ENCODE measurements around the gene FAM151B. TPM values are rescaled to one million over a fixed set of nuclear protein-coding genes. Genes with fewer than 3 reads are reported as not detected.
A peak's percentile ranks its signal among the peaks of the same experiment; 100 is the strongest.
"Not testable (repeated sequence)": the region's sequence is repeated elsewhere in the genome, so short reads cannot be mapped to it uniquely, and the experiment has no call there.

The FAM151B gene
- total RNA-seq, 2 donors from 2014 or later, result 0.12 TPM; not detected in 1

GRCh38 chr5:80482578-80482977, 5.3 kb upstream of the FAM151B start:
- ATAC-seq (no peak), DNase-seq (ENCODE audit: low spot score) (no peak)
- Mint-ChIP-seq H3K4me1 (ENCODE audit: low read depth in 2 of 2) (peaks cover 4 to 7% of the 10 kb centered on the region in 2 donors), H3K27ac (no peak overlapping the region), H3K27me3 (peaks cover 8 to 18% of the 10 kb centered on the region in 2 donors), H3K36me3 (peaks cover 25% of the 10 kb centered on the region), H3K4me3 (no peak overlapping the region), H3K9me3 (peaks cover 8% of the 10 kb centered on the region)

DNA sequence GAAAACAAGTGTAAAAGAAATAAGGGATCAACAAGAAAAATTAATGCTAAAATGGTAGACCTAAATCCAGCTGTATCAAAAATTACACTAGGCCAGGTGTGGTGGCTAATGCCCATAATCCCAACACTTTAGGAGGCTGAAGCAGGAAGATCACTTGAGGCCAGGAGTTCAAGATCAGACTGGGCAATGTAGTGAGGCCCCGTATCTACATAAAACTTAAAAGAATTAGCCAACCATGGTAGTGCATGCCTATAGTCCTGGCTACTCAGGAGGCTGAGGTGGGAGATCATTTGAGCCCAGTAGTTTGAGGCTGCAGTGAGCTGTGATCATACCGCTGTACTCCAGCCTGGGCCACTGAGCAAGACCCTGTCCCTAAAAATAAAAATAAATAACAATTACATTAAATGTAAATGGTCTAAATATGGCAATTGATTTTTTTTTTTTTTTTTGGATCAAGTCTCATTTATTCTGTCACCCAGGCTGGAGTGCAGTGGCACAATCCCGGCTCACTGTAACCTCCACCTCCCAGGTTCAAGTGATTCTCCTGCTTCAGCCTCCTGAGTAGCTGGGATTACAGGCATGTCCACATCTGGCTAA, 4.2 kb upstream of the FAM151B start:
- Mint-ChIP-seq H3K9me3 (peaks cover 8% of the 10 kb centered on the region), H3K36me3 (peaks cover 25% of the 10 kb centered on the region), H3K4me1 (ENCODE audit: low read depth in 2 of 2) (peaks cover 7 to 10% of the 10 kb centered on the region in 2 donors)

GRCh38 chr5:80487444-80487828, 464 bp upstream of the FAM151B start:
- Mint-ChIP-seq H3K9me3 (peaks cover 4% of the 10 kb centered on the region), H3K4me1 (ENCODE audit: low read depth in 2 of 2) (peaks cover 7 to 10% of the 10 kb centered on the region in 2 donors)
- no peak for ATAC-seq

More for the DNA sequence above, 4.2 kb upstream of the FAM151B start:
- Mint-ChIP-seq H3K4me3 (no peak overlapping the region), H3K27ac (no peak overlapping the region), H3K27me3 (peaks cover 8 to 18% of the 10 kb centered on the region in 2 donors)
- DNase-seq (ENCODE audit: low spot score) (no peak), ATAC-seq (no peak)

GRCh38 chr5:80491296-80491695, 3.4 kb downstream of the FAM151B start:
- H3K4me3 Mint-ChIP-seq, result no peak overlapping the region
- H3K9me3 Mint-ChIP-seq, result no peaks in the 10 kb centered on the region
- no peak overlapping the region for H3K27ac Mint-ChIP-seq
- peaks cover 7 to 10% of the 10 kb centered on the region in 2 donors for H3K4me1 Mint-ChIP-seq (ENCODE audit: low read depth in 2 of 2)
- H3K36me3 Mint-ChIP-seq, result peaks cover 6% of the 10 kb centered on the region
- DNase-seq (ENCODE audit: low spot score), result no peak
- ATAC-seq, result no peak
- peaks cover 27 to 29% of the 10 kb centered on the region in 2 donors for H3K27me3 Mint-ChIP-seq

More at GRCh38 chr5:80487444-80487828, 464 bp upstream of the FAM151B start:
- Mint-ChIP-seq H3K36me3 (peaks cover 14% of the 10 kb centered on the region), H3K4me3 (peak overlapping the region; percentile 70), H3K27me3 (peaks cover 24 to 34% of the 10 kb centered on the region in 2 donors), H3K27ac (no peak overlapping the region)
- no peak for DNase-seq (ENCODE audit: low spot score)

DNA sequence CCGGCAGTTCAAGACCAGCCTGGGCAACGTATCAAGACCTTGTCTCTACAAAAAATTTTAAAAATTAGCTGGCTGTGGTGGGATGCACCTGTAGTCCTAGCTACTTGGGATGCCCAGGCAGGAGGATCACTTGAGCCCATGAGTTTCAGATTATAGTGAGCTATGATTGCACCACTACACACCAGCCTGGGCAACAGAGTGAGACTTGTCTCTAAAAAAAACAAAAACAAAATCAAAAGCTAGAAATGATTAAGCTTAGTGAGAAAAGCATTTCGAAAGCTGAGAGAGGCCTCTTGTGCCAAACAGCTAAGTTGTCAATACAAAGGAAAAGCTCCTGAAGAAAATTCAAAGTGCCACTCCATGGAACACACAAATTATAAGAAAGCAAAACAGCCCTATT, 4.8 kb downstream of the FAM151B start:
- no peaks in the 10 kb centered on the region for H3K9me3 Mint-ChIP-seq
- H3K27ac Mint-ChIP-seq, result no peak overlapping the region
- DNase-seq (ENCODE audit: low spot score) (no peak), ATAC-seq (no peak)
- no peak overlapping the region for H3K4me3 Mint-ChIP-seq
- H3K4me1 Mint-ChIP-seq (ENCODE audit: low read depth in 2 of 2), result peaks cover 0 to 6% of the 10 kb centered on the region in 2 donors
- H3K36me3 Mint-ChIP-seq, result no peaks in the 10 kb centered on the region
- H3K27me3 Mint-ChIP-seq, result peaks cover 21 to 23% of the 10 kb centered on the region in 2 donors

- not testable (repeated sequence) for H3K4me3 Mint-ChIP-seq; H3K4me1 Mint-ChIP-seq (ENCODE audit: low read depth in 2 of 2)
Observed at GRCh38 chr5:80493443-80493842, 5.5 kb downstream of the FAM151B start.

GRCh38 chr5:80495891-80496290, 8.0 kb downstream of the FAM151B start:
- H3K27ac Mint-ChIP-seq, result no peak overlapping the region
- ATAC-seq, result no peak
- peaks cover 15 to 24% of the 10 kb centered on the region in 2 donors for H3K27me3 Mint-ChIP-seq
- H3K4me3 Mint-ChIP-seq, result no peak overlapping the region
- H3K36me3 Mint-ChIP-seq, result no peaks in the 10 kb centered on the region
- no peaks in the 10 kb centered on the region for H3K4me1 Mint-ChIP-seq (ENCODE audit: low read depth in 2 of 2)
- no peak for DNase-seq (ENCODE audit: low spot score)
- H3K9me3 Mint-ChIP-seq, result no peaks in the 10 kb centered on the region

More at GRCh38 chr5:80493443-80493842, 5.5 kb downstream of the FAM151B start:
- H3K27ac Mint-ChIP-seq; DNase-seq (ENCODE audit: low spot score); ATAC-seq; H3K9me3 Mint-ChIP-seq; H3K36me3 Mint-ChIP-seq: not testable (repeated sequence)
- H3K27me3 Mint-ChIP-seq, result peaks cover 22 to 25% of the 10 kb centered on the region in 2 donors

- Mint-ChIP-seq H3K4me3 (no peak overlapping the region), H3K27ac (no peak overlapping the region), H3K36me3 (no peaks in the 10 kb centered on the region), H3K4me1 (ENCODE audit: low read depth in 2 of 2) (no peaks in the 10 kb centered on the region), H3K27me3 (peaks cover 5 to 29% of the 10 kb centered on the region in 2 donors), H3K9me3 (no peaks in the 10 kb centered on the region)
- ATAC-seq (no peak), DNase-seq (ENCODE audit: low spot score) (no peak)
Observed at GRCh38 chr5:80502800-80503199, 14.9 kb downstream of the FAM151B start.

DNA sequence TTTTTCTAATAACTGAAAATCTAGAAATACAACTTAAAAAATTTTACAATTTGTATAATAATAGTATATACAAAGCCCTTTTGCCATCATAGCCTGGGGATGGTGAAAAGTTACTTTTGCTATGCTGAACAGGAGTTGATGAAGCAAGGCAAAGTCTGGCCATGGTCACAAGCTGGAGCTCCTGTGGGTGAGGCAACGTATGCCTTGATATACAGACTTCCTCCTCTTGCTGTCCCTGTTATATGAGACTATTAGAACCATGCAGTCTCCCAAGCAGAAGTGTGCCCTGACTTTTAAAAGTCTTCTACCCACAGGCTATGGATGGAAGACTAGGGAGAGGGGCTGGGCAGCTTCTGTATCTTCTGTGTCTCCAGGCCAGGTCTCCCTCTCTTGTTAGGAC, 15.7 kb downstream of the FAM151B start:
- no peak for DNase-seq (ENCODE audit: low spot score)
- no peaks in the 10 kb centered on the region for H3K36me3 Mint-ChIP-seq
- no peaks in the 10 kb centered on the region for H3K9me3 Mint-ChIP-seq
- no peak for ATAC-seq
- H3K27ac Mint-ChIP-seq, result no peak overlapping the region
- H3K27me3 Mint-ChIP-seq, result peaks cover 2 to 26% of the 10 kb centered on the region in 2 donors
- no peaks in the 10 kb centered on the region for H3K4me1 Mint-ChIP-seq (ENCODE audit: low read depth in 2 of 2)
- no peak overlapping the region for H3K4me3 Mint-ChIP-seq

- Mint-ChIP-seq H3K36me3 (no peaks in the 10 kb centered on the region), H3K9me3 (no peaks in the 10 kb centered on the region), H3K4me1 (ENCODE audit: low read depth in 2 of 2) (no peaks in the 10 kb centered on the region), H3K27ac (no peak overlapping the region), H3K27me3 (peaks cover 0 to 18% of the 10 kb centered on the region in 2 donors), H3K4me3 (no peak overlapping the region)
- no peak for ATAC-seq
- DNase-seq (ENCODE audit: low spot score), result no peak
Observed at GRCh38 chr5:80504833-80505232, 16.9 kb downstream of the FAM151B start.

- Mint-ChIP-seq H3K36me3 (no peaks in the 10 kb centered on the region), H3K27me3 (peaks cover 0 to 12% of the 10 kb centered on the region in 2 donors), H3K27ac (no peak overlapping the region), H3K4me1 (ENCODE audit: low read depth in 2 of 2) (no peaks in the 10 kb centered on the region), H3K4me3 (no peak overlapping the region), H3K9me3 (no peaks in the 10 kb centered on the region)
- DNase-seq (ENCODE audit: low spot score) (no peak), ATAC-seq (no peak)
Observed at GRCh38 chr5:80507663-80508062, 19.8 kb downstream of the FAM151B start.

DNA sequence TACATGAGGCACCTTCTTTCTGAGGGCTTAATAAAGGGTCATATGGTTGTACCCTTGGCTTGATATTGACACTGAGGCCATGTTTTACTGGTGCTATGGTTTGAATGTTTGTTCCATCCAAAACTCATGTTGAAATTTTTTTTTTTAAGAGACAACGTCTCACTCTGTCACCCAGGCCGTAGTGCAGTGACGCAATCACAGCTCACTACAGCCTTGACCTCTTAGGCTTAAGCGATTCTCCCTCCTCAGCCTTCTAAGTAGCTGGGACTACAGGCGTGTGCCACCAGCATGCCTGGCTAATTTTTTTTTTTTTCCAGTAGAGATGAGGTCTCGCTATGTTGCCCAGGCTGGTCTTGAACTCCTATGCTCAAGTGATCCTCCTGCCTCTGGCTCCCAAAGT, 20.9 kb downstream of the FAM151B start:
- Mint-ChIP-seq H3K27me3 (peaks cover 2 to 11% of the 10 kb centered on the region in 2 donors), H3K36me3 (no peaks in the 10 kb centered on the region), H3K4me3 (no peak overlapping the region), H3K4me1 (ENCODE audit: low read depth in 2 of 2) (no peaks in the 10 kb centered on the region), H3K9me3 (no peaks in the 10 kb centered on the region), H3K27ac (no peak overlapping the region)
- ATAC-seq (no peak), DNase-seq (ENCODE audit: low spot score) (no peak)

- Mint-ChIP-seq H3K36me3 (no peaks in the 10 kb centered on the region), H3K4me1 (ENCODE audit: low read depth in 2 of 2) (no peaks in the 10 kb centered on the region), H3K27me3 (peaks cover 2 to 6% of the 10 kb centered on the region in 2 donors), H3K9me3 (no peaks in the 10 kb centered on the region), H3K27ac (no peak overlapping the region), H3K4me3 (no peak overlapping the region)
- ATAC-seq, result no peak
- no peak for DNase-seq (ENCODE audit: low spot score)
Observed at GRCh38 chr5:80509362-80509761, 21.5 kb downstream of the FAM151B start.

- Mint-ChIP-seq H3K27ac (no peak overlapping the region), H3K27me3 (peaks cover 0 to 4% of the 10 kb centered on the region in 2 donors), H3K4me3 (no peak overlapping the region), H3K9me3 (no peaks in the 10 kb centered on the region), H3K4me1 (ENCODE audit: low read depth in 2 of 2) (peaks cover 0 to 2% of the 10 kb centered on the region in 2 donors), H3K36me3 (no peaks in the 10 kb centered on the region)
- ATAC-seq (peak in 1 of 2 donors; percentile 41), DNase-seq (ENCODE audit: low spot score) (no peak)
Observed at GRCh38 chr5:80516826-80517225, 28.9 kb downstream of the FAM151B start.

DNA sequence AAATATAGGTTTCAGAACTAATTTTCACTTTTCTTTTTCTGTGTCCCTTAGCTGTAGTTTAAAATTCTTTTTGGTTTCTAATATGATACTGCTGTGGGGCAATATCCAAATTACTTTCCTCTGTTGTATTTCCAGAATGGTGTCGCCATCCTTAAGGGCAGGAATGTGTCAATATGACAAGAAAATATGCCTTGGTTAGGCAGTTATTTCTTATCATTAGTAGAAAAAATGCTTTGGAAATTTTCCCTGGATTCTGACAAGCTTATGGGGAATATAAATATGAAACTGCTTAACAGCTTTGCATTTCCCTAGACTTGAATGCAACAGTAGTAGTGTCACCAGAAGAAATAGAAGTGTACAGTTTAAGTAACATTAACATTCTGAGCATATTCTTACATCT, 52.8 kb downstream of the FAM151B start:
- no peaks in the 10 kb centered on the region for H3K4me1 Mint-ChIP-seq (ENCODE audit: low read depth in 2 of 2)
- no peaks in the 10 kb centered on the region for H3K36me3 Mint-ChIP-seq
- peaks cover 7 to 17% of the 10 kb centered on the region in 2 donors for H3K27me3 Mint-ChIP-seq
- H3K9me3 Mint-ChIP-seq, result no peaks in the 10 kb centered on the region
- no peak for DNase-seq (ENCODE audit: low spot score)
- no peak overlapping the region for H3K27ac Mint-ChIP-seq
- H3K4me3 Mint-ChIP-seq, result no peak overlapping the region
- ATAC-seq, result no peak
